Panc1 (cell line): Measurements from ENCODE around the gene ZNF366.

Source experiments
- CTCF ChIP-seq: fragments of 450-650 bp; IDR thresholded peaks from 2 replicates; pipeline ENCODE4 v1.5.1; 2017; ENCODE audit warnings: mild to moderate bottlenecking
- POLR2AphosphoS5 ChIP-seq: IDR thresholded peaks from 2 replicates; pipeline ENCODE4 v1.6.1; 2012; ENCODE audit warnings: mild to moderate bottlenecking, low read depth, low read length, moderate library complexity

- TF ChIP-seq CTCF = no peak
- TF ChIP-seq POLR2AphosphoS5 = no peak
Observed at GRCh38 chr5:72434781-72435437, 72.3 kb downstream of the ZNF366 start.
